GM23338 (cell line): Measurements from ENCODE around the gene SP2. TPM values are rescaled to one million over a fixed set of nuclear protein-coding genes. Genes with fewer than 3 reads are reported as not detected.

Experiments used
- ATAC-seq: fragments of 200-7000 bp; cut with Tn5 transposase; 3 replicates; pipeline ENCODE4 v1.9.1; 2020
- DNase-seq: peaks from one replicate; pipeline ENCODE4 v3.0.0-alpha.2; 2015; ENCODE audit warnings: low spot score
- H2AFZ ChIP-seq: fragments of 200-600 bp; sonication (generic); 2 replicates; pipeline ENCODE4 v1.8.0; 2016; ENCODE audit warnings: antibody characterized with exemption, mild to moderate bottlenecking, moderate library complexity
- H3F3A ChIP-seq: fragments of 200-600 bp; sonication (generic); replicated peaks from 2 replicates; pipeline ENCODE4 v1.8.0; 2017; ENCODE audit warnings: antibody characterized with exemption, mixed run types, low read depth
- H3K27ac ChIP-seq: fragments of 200-600 bp; sonication (generic); 2 replicates; pipeline ENCODE4 v1.6.1; 2016; ENCODE audit warnings: low read depth
- H3K27me3 ChIP-seq: fragments of 200-600 bp; sonication (generic); 2 replicates; pipeline ENCODE4 v1.8.0; 2016; ENCODE audit warnings: mild to moderate bottlenecking, mixed run types, moderate library complexity; ENCODE audit not compliant: insufficient read depth
- H3K36me3 ChIP-seq: fragments of 200-600 bp; sonication (generic); 2 replicates; pipeline ENCODE4 v1.8.0; 2016; ENCODE audit warnings: mild to moderate bottlenecking; ENCODE audit not compliant: insufficient read depth
- H3K4me1 ChIP-seq: fragments of 200-600 bp; sonication (generic); 2 replicates; pipeline ENCODE4 v1.8.0; 2016; ENCODE audit warnings: mild to moderate bottlenecking, moderate library complexity; ENCODE audit not compliant: insufficient read depth
- H3K4me2 ChIP-seq: fragments of 200-600 bp; sonication (generic); 2 replicates; pipeline ENCODE4 v1.7.1; 2017; ENCODE audit warnings: mixed run types
- H3K4me3 ChIP-seq: fragments of 200-600 bp; sonication (generic); 2 replicates; pipeline ENCODE4 v1.6.1; 2016; ENCODE audit warnings: mixed run types
- H3K79me2 ChIP-seq: fragments of 200-600 bp; sonication (generic); replicated peaks from 2 replicates; pipeline ENCODE4 v1.8.0; 2017; ENCODE audit warnings: mild to moderate bottlenecking; ENCODE audit not compliant: insufficient read depth
- H3K9me2 ChIP-seq: fragments of 200-600 bp; sonication (generic); 2 replicates; pipeline ENCODE4 v1.8.0; 2017; ENCODE audit not compliant: insufficient read depth
- H4K20me1 ChIP-seq: fragments of 200-600 bp; sonication (generic); replicated peaks from 2 replicates; pipeline ENCODE4 v1.8.0; 2017; ENCODE audit warnings: mild to moderate bottlenecking; ENCODE audit not compliant: insufficient read depth
- H3K27ac Mint-ChIP-seq: 2 replicates; pipeline ENCODE4 v1.8.0; 2020; ENCODE audit warnings: inconsistent platforms, mild to moderate bottlenecking, moderate library complexity, mixed read lengths
- H3K27me3 Mint-ChIP-seq: 3 replicates; pipeline ENCODE4 v1.8.0; 2022; ENCODE audit warnings: low read depth, mild to moderate bottlenecking, moderate library complexity, mixed read lengths, inconsistent platforms; ENCODE audit not compliant: insufficient read depth, poor library complexity
- H3K36me3 Mint-ChIP-seq: 3 replicates; pipeline ENCODE4 v1.8.0; 2021; ENCODE audit warnings: low read depth, mild to moderate bottlenecking, inconsistent platforms, moderate library complexity, mixed read lengths
- H3K4me1 Mint-ChIP-seq: 3 replicates; pipeline ENCODE4 v1.8.0; 2020; ENCODE audit warnings: mild to moderate bottlenecking, inconsistent platforms, mixed read lengths
- H3K4me3 Mint-ChIP-seq: 3 replicates; pipeline ENCODE4 v1.8.0; 2021; ENCODE audit warnings: moderate library complexity, mild to moderate bottlenecking, inconsistent platforms, mixed read lengths
- H3K9me3 Mint-ChIP-seq: 3 replicates; pipeline ENCODE4 v1.8.0; 2020; ENCODE audit warnings: moderate library complexity, mild to moderate bottlenecking, inconsistent platforms, mixed read lengths
- ETS1 ChIP-seq: IDR thresholded peaks from 2 replicates; pipeline ENCODE4 v1.6.1; 2016; ENCODE audit warnings: antibody characterized with exemption
- EZH2phosphoT487 ChIP-seq: fragments of 200-600 bp; sonication (generic); IDR thresholded peaks from one replicate; pipeline ENCODE4 v1.8.1; 2018; ENCODE audit warnings: antibody characterized with exemption; ENCODE audit not compliant: unreplicated experiment
- JUNB ChIP-seq: IDR thresholded peaks from one replicate; pipeline ENCODE4 v1.6.1; 2016; ENCODE audit warnings: antibody characterized with exemption; ENCODE audit not compliant: unreplicated experiment
- NANOG ChIP-seq: IDR thresholded peaks from 2 replicates; pipeline ENCODE4 v1.6.1; 2016; ENCODE audit warnings: antibody characterized with exemption, borderline replicate concordance
- ZNF114 ChIP-seq: fragments of 250-450 bp; sonication (Bioruptor Pico); IDR thresholded peaks from 2 replicates; pipeline ENCODE4 v1.5.0; 2020; ENCODE audit warnings: mild to moderate bottlenecking, moderate library complexity
- ZNF462 ChIP-seq: fragments of 250-450 bp; sonication (Bioruptor Pico); IDR thresholded peaks from 2 replicates; pipeline ENCODE4 v1.5.0; 2020; ENCODE audit warnings: mild to moderate bottlenecking, moderate library complexity
- polyA plus RNA-seq: library from polyadenylated mRNA; unstranded; fragments of >200 nt; fragmentation: Nextera tagmentation; extraction: Ambion mirVana; gene quantifications from 2 replicates; pipeline ENCODE4 v1.2.1, GENCODE V29; 2016
- total RNA-seq: library from RNA; depleted of rRNA; stranded (reverse); fragments of >200 nt; shearing (Covaris generic); gene quantifications from 2 replicates; pipeline ENCODE4 v1.2.3, GENCODE V29; 2014
- TF ChIP-seq, protein P1 (sequence below), 2 experiments: fragments of 200-600 bp in 1 of 2; sonication (generic) in 1 of 2; conservative IDR thresholded peaks; 2 replicates each; pipeline versions ENCODE4 v1.5.1 to v1.6.1; 2016 to 2017; ENCODE audit warnings: antibody characterized with exemption in 2 of 2, low read depth in 2 of 2, mild to moderate bottlenecking in 2 of 2, moderate library complexity in 1 of 2

Gene SP2
- total and polyA plus RNA-seq, 2 experiments from 2014 or later, result 6.0 to 12.9 TPM

- H3K36me3 ChIP-seq, result no peaks in the 10 kb centered on the region
- H3K27ac ChIP-seq, result no peak overlapping the region
- ATAC-seq, result no peak
- H3F3A ChIP-seq, result peaks cover 8% of the 10 kb centered on the region; the same call in 1 of the 2 replicates
- TF ChIP-seq ETS1 (no peak), EZH2phosphoT487 (no peak), ZNF114 (CRISPR knock-in tag) (no peak), JUNB (no peak), ZNF462 (CRISPR knock-in tag) (no peak), NANOG (no peak)
- TF ChIP-seq, protein P1, sequence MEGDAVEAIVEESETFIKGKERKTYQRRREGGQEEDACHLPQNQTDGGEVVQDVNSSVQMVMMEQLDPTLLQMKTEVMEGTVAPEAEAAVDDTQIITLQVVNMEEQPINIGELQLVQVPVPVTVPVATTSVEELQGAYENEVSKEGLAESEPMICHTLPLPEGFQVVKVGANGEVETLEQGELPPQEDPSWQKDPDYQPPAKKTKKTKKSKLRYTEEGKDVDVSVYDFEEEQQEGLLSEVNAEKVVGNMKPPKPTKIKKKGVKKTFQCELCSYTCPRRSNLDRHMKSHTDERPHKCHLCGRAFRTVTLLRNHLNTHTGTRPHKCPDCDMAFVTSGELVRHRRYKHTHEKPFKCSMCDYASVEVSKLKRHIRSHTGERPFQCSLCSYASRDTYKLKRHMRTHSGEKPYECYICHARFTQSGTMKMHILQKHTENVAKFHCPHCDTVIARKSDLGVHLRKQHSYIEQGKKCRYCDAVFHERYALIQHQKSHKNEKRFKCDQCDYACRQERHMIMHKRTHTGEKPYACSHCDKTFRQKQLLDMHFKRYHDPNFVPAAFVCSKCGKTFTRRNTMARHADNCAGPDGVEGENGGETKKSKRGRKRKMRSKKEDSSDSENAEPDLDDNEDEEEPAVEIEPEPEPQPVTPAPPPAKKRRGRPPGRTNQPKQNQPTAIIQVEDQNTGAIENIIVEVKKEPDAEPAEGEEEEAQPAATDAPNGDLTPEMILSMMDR (conservative IDR thresholded peaks at IDR 0.05; ENCODE audit: low read depth in 2 of 2), result no peak
- H3K9me3 Mint-ChIP-seq, result no peaks in the 10 kb centered on the region
- peaks cover 48% of the 10 kb centered on the region for H3K4me1 ChIP-seq
- H3K27ac Mint-ChIP-seq, result no peak overlapping the region
- H3K79me2 ChIP-seq, result no peaks in the 10 kb centered on the region
- H4K20me1 ChIP-seq, result peaks cover 5% of the 10 kb centered on the region; the same call in 1 of the 2 replicates
- H3K27me3 Mint-ChIP-seq, result peaks cover 42% of the 10 kb centered on the region
- H3K4me3 Mint-ChIP-seq, result no peak overlapping the region; the same call in 2 of the 3 replicates
- no peak overlapping the region for H3K4me3 ChIP-seq
- H3K36me3 Mint-ChIP-seq, result no peaks in the 10 kb centered on the region
- peak overlapping the region; percentile 51 for H3K4me2 ChIP-seq
- H3K4me1 Mint-ChIP-seq, result peaks cover 57% of the 10 kb centered on the region
- H2AFZ ChIP-seq, result no peak overlapping the region
- no peaks in the 10 kb centered on the region for H3K9me2 ChIP-seq
- no peak for DNase-seq
- H3K27me3 ChIP-seq, result peaks cover 49% of the 10 kb centered on the region
Measured at GRCh38 chr17:47875011-47875985, 20.7 kb upstream of the SP2 start.
